MCF 10A (cell line): ENCODE measurements around the gene TP53BP1. TPM values are rescaled to one million over a fixed set of nuclear protein-coding genes. Genes with fewer than 3 reads are reported as not detected.

ENCODE experiments used
- BruUV-seq: library from RNA; stranded (reverse); fragments of 400-500 nt; replicated peaks from 2 replicates; lab custom pipeline; 2021; lab: Mats Ljungman, UMichigan
- CTCF ChIA-PET: fragments of 300-600 bp; sonication (Branson Sonifier 250); formaldehyde crosslinking; extraction: SDS; loops from one replicate; lab custom pipeline; 2021; ENCODE audit warnings: antibody characterized with exemption, inconsistent platforms; lab: Yijun Ruan, JAX
- POLR2A ChIA-PET: fragments of 300-600, 350-650 bp; sonication (Branson Sonifier 250); formaldehyde crosslinking; extraction: SDS; loops from one replicate; lab custom pipeline; 2020; ENCODE audit warnings: antibody characterized with exemption, inconsistent platforms; lab: Yijun Ruan, JAX
- DNase-seq: peaks from one replicate; pipeline ENCODE4 v3.0.0-alpha.2; 2018; ENCODE audit not compliant: unreplicated experiment
- H3K27ac Mint-ChIP-seq: one replicate; pipeline ENCODE4 v1.8.0; 2022; ENCODE audit warnings: mild to moderate bottlenecking, low read depth, mixed read lengths; ENCODE audit not compliant: unreplicated experiment
- H3K27me3 Mint-ChIP-seq: one replicate; pipeline ENCODE4 v1.8.0; 2022; ENCODE audit warnings: mixed read lengths; ENCODE audit not compliant: insufficient read depth, unreplicated experiment
- H3K36me3 Mint-ChIP-seq: one replicate; pipeline ENCODE4 v1.8.0; 2022; ENCODE audit warnings: mild to moderate bottlenecking, moderate library complexity, mixed read lengths; ENCODE audit not compliant: insufficient read depth, unreplicated experiment
- H3K4me1 Mint-ChIP-seq: one replicate; pipeline ENCODE4 v1.8.0; 2022; ENCODE audit warnings: mixed read lengths; ENCODE audit not compliant: insufficient read depth, unreplicated experiment
- H3K4me3 Mint-ChIP-seq: one replicate; pipeline ENCODE4 v1.8.0; 2022; ENCODE audit warnings: mild to moderate bottlenecking, moderate library complexity, mixed read lengths; ENCODE audit not compliant: unreplicated experiment
- H3K9me3 Mint-ChIP-seq: one replicate; pipeline ENCODE4 v1.8.0; 2022; ENCODE audit warnings: mixed read lengths; ENCODE audit not compliant: unreplicated experiment
- intact Hi-C: fragments of 100-400 bp; cut with micrococcal nuclease; formaldehyde crosslinking; loops from 2 replicates; pipeline ENCODE4 v1.14.1; 2022
- total RNA-seq: library from RNA; stranded (reverse); gene quantifications from 2 replicates; pipeline ENCODE4 v1.2.3, GENCODE V29; 2022
- TF ChIP-seq, protein P1 (sequence below): fragments of 200-600 bp; IDR thresholded peaks from one replicate; pipeline ENCODE4 v1.8.0; 2022; ENCODE audit warnings: antibody characterized with exemption, mild to moderate bottlenecking; ENCODE audit not compliant: unreplicated experiment

TP53BP1 gene
- total RNA-seq, 1 experiment from 2014 or later: 38.8 TPM

GRCh38 chr15:43412096-43412495 lies 80.9 kb downstream of the TP53BP1 start:
- Mint-ChIP-seq H3K27ac (no peak overlapping the region), H3K4me1 (no peaks in the 10 kb centered on the region), H3K4me3 (no peak overlapping the region), H3K36me3 (peaks cover 86% of the 10 kb centered on the region), H3K9me3 (no peaks in the 10 kb centered on the region), H3K27me3 (no peaks in the 10 kb centered on the region)
- TF ChIP-seq, protein P1, sequence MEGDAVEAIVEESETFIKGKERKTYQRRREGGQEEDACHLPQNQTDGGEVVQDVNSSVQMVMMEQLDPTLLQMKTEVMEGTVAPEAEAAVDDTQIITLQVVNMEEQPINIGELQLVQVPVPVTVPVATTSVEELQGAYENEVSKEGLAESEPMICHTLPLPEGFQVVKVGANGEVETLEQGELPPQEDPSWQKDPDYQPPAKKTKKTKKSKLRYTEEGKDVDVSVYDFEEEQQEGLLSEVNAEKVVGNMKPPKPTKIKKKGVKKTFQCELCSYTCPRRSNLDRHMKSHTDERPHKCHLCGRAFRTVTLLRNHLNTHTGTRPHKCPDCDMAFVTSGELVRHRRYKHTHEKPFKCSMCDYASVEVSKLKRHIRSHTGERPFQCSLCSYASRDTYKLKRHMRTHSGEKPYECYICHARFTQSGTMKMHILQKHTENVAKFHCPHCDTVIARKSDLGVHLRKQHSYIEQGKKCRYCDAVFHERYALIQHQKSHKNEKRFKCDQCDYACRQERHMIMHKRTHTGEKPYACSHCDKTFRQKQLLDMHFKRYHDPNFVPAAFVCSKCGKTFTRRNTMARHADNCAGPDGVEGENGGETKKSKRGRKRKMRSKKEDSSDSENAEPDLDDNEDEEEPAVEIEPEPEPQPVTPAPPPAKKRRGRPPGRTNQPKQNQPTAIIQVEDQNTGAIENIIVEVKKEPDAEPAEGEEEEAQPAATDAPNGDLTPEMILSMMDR: no peak
- DNase-seq: peak; percentile 4
- intact Hi-C loops: no loop called here
- BruUV-seq: no TSS peak
- ChIA-PET POLR2A (interaction anchor here (0.8 to 1.0 kb wide), 2 partner anchors 29 to 96 kb away, joined by 3 read pairs; no protein-coding TSS in a partner anchor), CTCF (interaction anchor here (0.7 kb wide), 1 partner anchor 239 kb away, joined by 4 read pairs; no protein-coding TSS in a partner anchor)

- Mint-ChIP-seq H3K27me3 (no peaks in the 10 kb centered on the region), H3K27ac (no peak overlapping the region), H3K4me3 (no peak overlapping the region), H3K4me1 (no peaks in the 10 kb centered on the region), H3K9me3 (no peaks in the 10 kb centered on the region), H3K36me3 (peaks cover 88% of the 10 kb centered on the region)
- no TSS peak for BruUV-seq
- ChIA-PET POLR2A (interaction anchor here (0.7 to 1.6 kb wide), 2 partner anchors 8 to 41 kb away, joined by 3 to 5 read pairs; no protein-coding TSS in a partner anchor), CTCF (no interaction called here)
- DNase-seq: peak; percentile 6
- intact Hi-C loops: no loop called here
- TF ChIP-seq, protein P1: no peak
Measured at GRCh38 chr15:43410572-43411214, 82.3 kb downstream of the TP53BP1 start.

DNA sequence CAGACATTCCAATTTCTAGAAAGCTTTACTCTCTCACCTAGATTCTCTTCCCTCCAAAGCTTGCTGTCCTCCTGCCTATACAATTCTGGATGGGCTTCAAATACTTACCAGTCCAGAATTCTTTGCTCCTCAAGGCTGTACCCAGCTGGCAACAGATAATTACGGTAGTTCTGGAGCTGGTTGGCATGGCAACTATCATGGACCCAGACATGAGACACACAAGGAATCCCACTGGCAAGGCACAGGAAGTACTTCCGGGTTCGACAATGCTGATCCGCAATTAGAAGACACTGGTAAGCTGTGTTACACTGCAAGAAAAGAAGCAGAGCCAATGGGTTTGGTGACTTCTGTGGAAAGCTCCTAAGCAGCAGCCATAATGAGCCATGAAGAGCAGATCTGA lies 84.2 kb downstream of the TP53BP1 start:
- BruUV-seq: no TSS peak
- H3K27ac Mint-ChIP-seq: no peak overlapping the region
- no peak overlapping the region for H3K4me3 Mint-ChIP-seq

DNA sequence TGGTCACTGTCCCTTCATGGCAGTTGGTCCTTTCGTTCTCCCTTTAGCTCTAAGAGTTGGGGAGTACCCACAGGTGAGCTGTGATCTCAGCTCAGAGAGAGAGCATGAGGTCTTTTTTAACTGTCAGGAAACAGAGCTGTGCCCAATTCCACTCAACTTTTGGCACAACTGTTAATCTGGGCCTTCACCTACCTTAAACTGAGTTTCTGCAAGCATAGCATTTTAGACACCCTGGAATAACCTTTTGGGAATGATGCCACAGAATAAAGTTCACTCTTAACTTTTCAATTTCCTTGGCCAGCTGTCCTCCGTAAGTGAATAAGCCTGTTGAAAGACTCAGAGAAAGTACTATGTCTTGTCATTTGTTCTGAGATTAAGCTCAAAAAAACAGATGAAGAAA lies 86.1 kb downstream of the TP53BP1 start:
- ChIA-PET CTCF (interaction anchor here (0.6 to 0.7 kb wide), 3 partner anchors 35 to 177 kb away, joined by 3 to 4 read pairs (median 3); no protein-coding TSS in a partner anchor), POLR2A (interaction anchor here (1.2 to 1.3 kb wide), 2 partner anchors 9 to 34 kb away, joined by 4 read pairs; no protein-coding TSS in a partner anchor)
- Mint-ChIP-seq H3K36me3 (peaks cover 92% of the 10 kb centered on the region), H3K27me3 (no peaks in the 10 kb centered on the region), H3K27ac (no peak overlapping the region), H3K4me3 (no peak overlapping the region), H3K9me3 (no peaks in the 10 kb centered on the region), H3K4me1 (no peaks in the 10 kb centered on the region)
- intact Hi-C loops: no loop called here
- DNase-seq: no peak
- no TSS peak for BruUV-seq
- TF ChIP-seq, protein P1: no peak

More for the DNA sequence above, 84.2 kb downstream of the TP53BP1 start:
- DNase-seq: no peak
- Mint-ChIP-seq H3K9me3 (no peaks in the 10 kb centered on the region), H3K4me1 (no peaks in the 10 kb centered on the region), H3K36me3 (peaks cover 88% of the 10 kb centered on the region), H3K27me3 (no peaks in the 10 kb centered on the region)
- TF ChIP-seq, protein P1: no peak
- ChIA-PET POLR2A (no interaction called here), CTCF (no interaction called here)
- intact Hi-C loops: no loop called here
